NCI-H1048 (cell line): ENCODE data around the gene CAMK2A.

Source experiments
- DNase-seq: peaks from one replicate; lab custom pipeline; 2025; lab: John Stamatoyannopoulos, UW

CAMK2A gene

GRCh38 chr5:150299571-150300327 lies 10.2 kb upstream of the CAMK2A start:
- DNase-seq = no peak

GRCh38 chr5:150298701-150299451 lies 9.3 kb upstream of the CAMK2A start:
- no peak for DNase-seq

- DNase-seq = no peak
Measured at GRCh38 chr5:150297934-150298595, 8.5 kb upstream of the CAMK2A start.

- DNase-seq = no peak
Measured at GRCh38 chr5:150297236-150297890, 7.8 kb upstream of the CAMK2A start.

- no peak for DNase-seq
Measured at GRCh38 chr5:150296496-150296895, 6.9 kb upstream of the CAMK2A start.

GRCh38 chr5:150295741-150296486 lies 6.3 kb upstream of the CAMK2A start:
- no peak for DNase-seq

GRCh38 chr5:150295172-150295634 lies 5.6 kb upstream of the CAMK2A start:
- no peak for DNase-seq

GRCh38 chr5:150294551-150295071 lies 5.0 kb upstream of the CAMK2A start:
- no peak for DNase-seq

GRCh38 chr5:150293091-150293941 lies 3.7 kb upstream of the CAMK2A start:
- no peak for DNase-seq

- no peak for DNase-seq
Measured at GRCh38 chr5:150291388-150292385, 2.1 kb upstream of the CAMK2A start.

GRCh38 chr5:150288791-150289190 lies 782 bp downstream of the CAMK2A start:
- DNase-seq = no peak

GRCh38 chr5:150288361-150288760 lies 1.2 kb downstream of the CAMK2A start:
- no peak for DNase-seq

- DNase-seq = no peak
Measured at GRCh38 chr5:150286820-150287219, 2.8 kb downstream of the CAMK2A start.

GRCh38 chr5:150285114-150285513 lies 4.5 kb downstream of the CAMK2A start:
- DNase-seq = no peak

GRCh38 chr5:150284311-150284710 lies 5.3 kb downstream of the CAMK2A start:
- no peak for DNase-seq

GRCh38 chr5:150283904-150284303 lies 5.7 kb downstream of the CAMK2A start:
- DNase-seq = no peak

GRCh38 chr5:150281987-150282386 lies 7.6 kb downstream of the CAMK2A start:
- no peak for DNase-seq

- no peak for DNase-seq
Measured at GRCh38 chr5:150279330-150280020, 10.1 kb downstream of the CAMK2A start.
